KMS-11 (cell line): ENCODE measurements around the gene ITCH.
"Not testable (repeated sequence)": the region's sequence is repeated elsewhere in the genome, so short reads cannot be mapped to it uniquely, and the experiment has no call there.

Experiments
- H2AFZ ChIP-seq: fragments of 200-600 bp; sonication (generic); 2 replicates; pipeline ENCODE4 v1.6.1; 2016; ENCODE audit warnings: antibody characterized with exemption, mixed run types, low read depth
- H3K27ac ChIP-seq: fragments of 200-600 bp; sonication (generic); 2 replicates; pipeline ENCODE4 v1.6.1; 2016; ENCODE audit warnings: mild to moderate bottlenecking, mixed run types
- H3K27me3 ChIP-seq: fragments of 200-600 bp; sonication (generic); 2 replicates; pipeline ENCODE4 v1.6.1; 2017; ENCODE audit warnings: mild to moderate bottlenecking, low read depth, mixed run types, moderate library complexity; ENCODE audit not compliant: insufficient read depth
- H3K36me3 ChIP-seq: fragments of 200-600 bp; sonication (generic); 2 replicates; pipeline ENCODE4 v1.6.1; 2017; ENCODE audit warnings: mild to moderate bottlenecking, mixed run types; ENCODE audit not compliant: insufficient read depth
- H3K4me1 ChIP-seq: fragments of 200-600 bp; sonication (generic); 2 replicates; pipeline ENCODE4 v1.6.1; 2016; ENCODE audit warnings: mild to moderate bottlenecking, low read depth, mixed run types; ENCODE audit not compliant: poor library complexity, severe bottlenecking
- H3K4me2 ChIP-seq: fragments of 200-600 bp; sonication (generic); 2 replicates; pipeline ENCODE4 v1.7.0; 2016; ENCODE audit warnings: mild to moderate bottlenecking, mixed run types
- H3K4me3 ChIP-seq: fragments of 200-600 bp; sonication (generic); IDR thresholded peaks from 2 replicates; pipeline ENCODE4 v1.6.1; 2017; ENCODE audit warnings: low read depth, low read length, mixed read lengths; ENCODE audit not compliant: insufficient read depth
- H3K79me2 ChIP-seq: fragments of 200-600 bp; sonication (generic); 2 replicates; pipeline ENCODE4 v1.6.1; 2016; ENCODE audit warnings: low read depth, mixed run types; ENCODE audit not compliant: insufficient read depth
- H3K9ac ChIP-seq: fragments of 200-600 bp; sonication (generic); 2 replicates; pipeline ENCODE4 v1.6.1; 2016; ENCODE audit warnings: mild to moderate bottlenecking, mixed run types
- H4K20me1 ChIP-seq: fragments of 200-600 bp; sonication (generic); 2 replicates; pipeline ENCODE4 v1.6.1; 2016; ENCODE audit warnings: mild to moderate bottlenecking, mixed run types; ENCODE audit not compliant: insufficient read depth
- TF ChIP-seq, protein P1 (sequence below): fragments of 200-600 bp; sonication (generic); conservative IDR thresholded peaks from 2 replicates; pipeline ENCODE4 v1.6.1; 2017; ENCODE audit warnings: low read depth, mild to moderate bottlenecking, antibody characterized with exemption, low read length, moderate library complexity, mixed read lengths

ITCH gene

GRCh38 chr20:34367155-34367554 is 4.1 kb downstream of the ITCH start:
- Histone ChIP-seq H3K79me2 (peaks cover 75% of the 10 kb centered on the region), H3K4me1 (peaks cover 73% of the 10 kb centered on the region), H3K27ac (no peak overlapping the region), H3K4me2 (peak overlapping the region; percentile 2; the same call in 1 of the 2 replicates), H3K27me3 (no peaks in the 10 kb centered on the region), H3K36me3 (peaks cover 19% of the 10 kb centered on the region; the same call in 1 of the 2 replicates), H3K9ac (no peak overlapping the region), H2AFZ (no peak overlapping the region), H3K4me3 (no peak overlapping the region), H4K20me1 (peaks cover 5% of the 10 kb centered on the region; the same call in 1 of the 2 replicates)
- TF ChIP-seq, protein P1, sequence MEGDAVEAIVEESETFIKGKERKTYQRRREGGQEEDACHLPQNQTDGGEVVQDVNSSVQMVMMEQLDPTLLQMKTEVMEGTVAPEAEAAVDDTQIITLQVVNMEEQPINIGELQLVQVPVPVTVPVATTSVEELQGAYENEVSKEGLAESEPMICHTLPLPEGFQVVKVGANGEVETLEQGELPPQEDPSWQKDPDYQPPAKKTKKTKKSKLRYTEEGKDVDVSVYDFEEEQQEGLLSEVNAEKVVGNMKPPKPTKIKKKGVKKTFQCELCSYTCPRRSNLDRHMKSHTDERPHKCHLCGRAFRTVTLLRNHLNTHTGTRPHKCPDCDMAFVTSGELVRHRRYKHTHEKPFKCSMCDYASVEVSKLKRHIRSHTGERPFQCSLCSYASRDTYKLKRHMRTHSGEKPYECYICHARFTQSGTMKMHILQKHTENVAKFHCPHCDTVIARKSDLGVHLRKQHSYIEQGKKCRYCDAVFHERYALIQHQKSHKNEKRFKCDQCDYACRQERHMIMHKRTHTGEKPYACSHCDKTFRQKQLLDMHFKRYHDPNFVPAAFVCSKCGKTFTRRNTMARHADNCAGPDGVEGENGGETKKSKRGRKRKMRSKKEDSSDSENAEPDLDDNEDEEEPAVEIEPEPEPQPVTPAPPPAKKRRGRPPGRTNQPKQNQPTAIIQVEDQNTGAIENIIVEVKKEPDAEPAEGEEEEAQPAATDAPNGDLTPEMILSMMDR, result no peak

GRCh38 chr20:34367911-34368310 is 4.8 kb downstream of the ITCH start:
- not testable (repeated sequence) for H3K9ac ChIP-seq, H3K27ac ChIP-seq, H3K4me2 ChIP-seq, H2AFZ ChIP-seq, H3K27me3 ChIP-seq, H4K20me1 ChIP-seq, H3K4me3 ChIP-seq
- Histone ChIP-seq H3K79me2 (peaks cover 81% of the 10 kb centered on the region), H3K4me1 (peaks cover 65% of the 10 kb centered on the region), H3K36me3 (peaks cover 19% of the 10 kb centered on the region; the same call in 1 of the 2 replicates)

GRCh38 chr20:34368547-34368946 is 5.5 kb downstream of the ITCH start:
- H3K4me3 ChIP-seq, result no peak overlapping the region
- no peaks in the 10 kb centered on the region for H3K27me3 ChIP-seq
- no peak overlapping the region for H2AFZ ChIP-seq
- no peak overlapping the region for H3K27ac ChIP-seq
- H3K4me1 ChIP-seq, result peaks cover 66% of the 10 kb centered on the region
- peaks cover 80% of the 10 kb centered on the region for H3K79me2 ChIP-seq
- no peak overlapping the region for H3K4me2 ChIP-seq
- peaks cover 19% of the 10 kb centered on the region; the same call in 1 of the 2 replicates for H3K36me3 ChIP-seq
- peaks cover 5% of the 10 kb centered on the region; the same call in 1 of the 2 replicates for H4K20me1 ChIP-seq
- TF ChIP-seq, protein P1, result no peak
- H3K9ac ChIP-seq, result no peak overlapping the region

DNA sequence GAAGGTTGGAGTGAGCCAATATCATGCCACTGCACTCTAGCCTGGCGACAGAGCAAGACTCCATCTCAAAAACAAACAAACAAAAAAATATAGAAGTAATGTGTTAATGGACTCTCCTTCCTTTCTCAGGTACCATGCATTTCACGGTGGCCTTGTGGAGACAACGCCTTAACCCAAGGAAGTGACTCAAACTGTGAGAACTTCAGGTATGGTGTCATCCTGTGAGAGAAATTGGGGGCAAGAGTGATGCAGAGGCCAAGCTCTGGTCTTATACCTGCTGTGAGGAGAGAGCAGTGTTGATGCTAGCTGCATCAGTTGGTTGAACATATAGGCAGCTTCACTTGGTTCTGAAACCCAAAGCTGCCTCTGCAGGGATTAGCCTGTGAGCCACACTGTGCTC is 6.2 kb downstream of the ITCH start:
- no peaks in the 10 kb centered on the region for H3K27me3 ChIP-seq
- no peak overlapping the region for H3K4me2 ChIP-seq
- no peak overlapping the region for H2AFZ ChIP-seq
- H3K4me1 ChIP-seq, result peaks cover 71% of the 10 kb centered on the region
- H3K9ac ChIP-seq, result no peak overlapping the region
- H3K4me3 ChIP-seq, result no peak overlapping the region
- no peak overlapping the region for H3K27ac ChIP-seq
- H4K20me1 ChIP-seq, result peaks cover 5% of the 10 kb centered on the region; the same call in 1 of the 2 replicates
- H3K79me2 ChIP-seq, result peaks cover 80% of the 10 kb centered on the region
- peaks cover 19% of the 10 kb centered on the region; the same call in 1 of the 2 replicates for H3K36me3 ChIP-seq
- TF ChIP-seq, protein P1, result no peak

- Histone ChIP-seq H3K36me3 (peaks cover 19% of the 10 kb centered on the region; the same call in 1 of the 2 replicates), H3K79me2 (peaks cover 80% of the 10 kb centered on the region)
Measured at GRCh38 chr20:34370062-34370461, 7.0 kb downstream of the ITCH start.

More at GRCh38 chr20:34370062-34370461, 7.0 kb downstream of the ITCH start:
- Histone ChIP-seq H2AFZ (no peak overlapping the region), H3K27me3 (no peaks in the 10 kb centered on the region), H3K9ac (no peak overlapping the region), H3K4me3 (no peak overlapping the region), H3K27ac (no peak overlapping the region), H4K20me1 (peaks cover 5% of the 10 kb centered on the region; the same call in 1 of the 2 replicates), H3K4me1 (peaks cover 65% of the 10 kb centered on the region), H3K4me2 (no peak overlapping the region)
- TF ChIP-seq, protein P1, result no peak
